ENCODE results near the gene CLEC3B. TPM values are rescaled to one million over a fixed set of nuclear protein-coding genes. Genes with fewer than 3 reads are reported as not detected.
A peak's percentile ranks its signal among the peaks of the same experiment; 100 is the strongest.

CLEC3B gene
- total and polyA plus RNA-seq, 3 donors from 2014 or later: 86.6 to 198 (median 88.8) TPM

- H3K27ac ChIP-seq: peak overlapping the region in 1 of 2 donors; percentile 44
- no peaks in the 10 kb centered on the region for H3K9me3 ChIP-seq
- intact Hi-C loops (cut with DNase I; ENCODE audit: low total_unique reads): no loop called here
Measured at GRCh38 chr3:45057557-45057956, 31.5 kb downstream of the CLEC3B start.

GRCh38 chr3:45059132-45059531 is 33.0 kb downstream of the CLEC3B start:
- intact Hi-C loops (cut with DNase I; ENCODE audit: low total_unique reads): no loop called here
- Histone ChIP-seq H3K36me3 (ENCODE audit: low read depth, missing control alignments) (no peaks in the 10 kb centered on the region), H3K27me3 (no peaks in the 10 kb centered on the region), H3K4me1 (peaks cover 6% of the 10 kb centered on the region), H3K27ac (no peak overlapping the region), H3K9me3 (no peaks in the 10 kb centered on the region), H3K4me3 (no peak overlapping the region)
- 59 to 75% methylated on average over 2 of the region's 2 CpGs for WGBS, 2 donors
- no peak for TF ChIP-seq CTCF (IDR thresholded peaks at IDR 0.05)
- TF ChIP-seq POLR2A (IDR thresholded peaks at IDR 0.05): no peak
- DNase-seq: no peak

More at GRCh38 chr3:45057557-45057956, 31.5 kb downstream of the CLEC3B start:
- Histone ChIP-seq H3K36me3 (ENCODE audit: low read depth, missing control alignments) (no peaks in the 10 kb centered on the region), H3K27me3 (no peaks in the 10 kb centered on the region), H3K4me3 (no peak overlapping the region), H3K4me1 (peaks cover 6% of the 10 kb centered on the region)
- no peak for DNase-seq
- 87 to 93% methylated on average over 3 of the region's 3 CpGs for WGBS, 2 donors
- TF ChIP-seq POLR2A (IDR thresholded peaks at IDR 0.05) (no peak), CTCF (IDR thresholded peaks at IDR 0.05) (no peak)

GRCh38 chr3:45060165-45060892 is 34.2 kb downstream of the CLEC3B start:
- no peak overlapping the region for H3K4me3 ChIP-seq
- H3K27ac ChIP-seq: no peak overlapping the region
- H3K4me1 ChIP-seq: peaks cover 6% of the 10 kb centered on the region
- no peaks in the 10 kb centered on the region for H3K36me3 ChIP-seq (ENCODE audit: low read depth, missing control alignments)
- intact Hi-C loops (cut with DNase I; ENCODE audit: low total_unique reads): no loop called here
- TF ChIP-seq POLR2A (IDR thresholded peaks at IDR 0.05): no peak
- TF ChIP-seq CTCF (IDR thresholded peaks at IDR 0.05): no peak
- 61 to 72% methylated on average over 4 of the region's 4 CpGs for WGBS, 2 donors
- no peaks in the 10 kb centered on the region for H3K9me3 ChIP-seq
- H3K27me3 ChIP-seq: no peaks in the 10 kb centered on the region
- DNase-seq: no peak

GRCh38 chr3:45062697-45063070 is 36.6 kb downstream of the CLEC3B start:
- H3K36me3 ChIP-seq (ENCODE audit: low read depth, missing control alignments): no peaks in the 10 kb centered on the region
- intact Hi-C loops (cut with DNase I; ENCODE audit: low total_unique reads): no loop called here
- H3K4me3 ChIP-seq: no peak overlapping the region
- H3K27me3 ChIP-seq: no peaks in the 10 kb centered on the region
- H3K27ac ChIP-seq: no peak overlapping the region
- TF ChIP-seq CTCF (IDR thresholded peaks at IDR 0.05) (no peak), POLR2A (IDR thresholded peaks at IDR 0.05) (no peak)
- DNase-seq: no peak
- H3K4me1 ChIP-seq: no peaks in the 10 kb centered on the region
- H3K9me3 ChIP-seq: no peaks in the 10 kb centered on the region
- WGBS, 2 donors: 81 to 87% methylated on average over 1 of the region's 1 CpG
